ENCODE results near the gene CAMK2G.
"Not testable (repeated sequence)": the region's sequence is repeated elsewhere in the genome, so short reads cannot be mapped to it uniquely, and the experiment has no call there.

The CAMK2G gene

GRCh38 chr10:73874267-73875138, at the start of gene CAMK2G:
CAMK2G (minus strand) TSS chr10:73874555; CDS start chr10:73874461, 94 bp downstream.
- Mint-ChIP-seq H3K27me3 (peaks cover under 1% of the 10 kb centered on the region), H3K4me1 (peaks cover 71% of the 10 kb centered on the region)
- DNase-seq, result peak; percentile 90

DNA sequence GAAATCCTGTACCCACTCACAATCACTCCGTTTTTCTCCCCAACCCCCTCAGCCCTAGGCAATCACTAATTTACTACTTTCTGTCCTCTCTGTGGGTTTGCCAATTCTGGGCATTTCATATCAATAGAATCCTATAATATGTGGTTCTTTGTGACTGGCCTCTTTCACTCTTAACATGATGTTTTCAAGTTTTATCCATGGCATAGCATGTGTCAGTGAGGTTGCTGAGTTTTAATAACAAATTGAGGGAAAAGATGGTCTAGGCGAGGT, 48.4 kb upstream of the CAMK2G start:
- H3K4me3 Mint-ChIP-seq, result no peak overlapping the region
- peaks cover 35% of the 10 kb centered on the region for H3K4me1 Mint-ChIP-seq
- DNase-seq, result no peak
- CTCF ChIA-PET, result interaction anchor here (0.6 kb wide), 1 partner anchor 36 kb away, joined by 4 read pairs; no protein-coding TSS in a partner anchor
- H3K27ac Mint-ChIP-seq, result no peak overlapping the region
- H3K9me3 Mint-ChIP-seq, result peaks cover 13% of the 10 kb centered on the region
- H3K27me3 Mint-ChIP-seq, result peaks cover 95% of the 10 kb centered on the region
- H3K36me3 Mint-ChIP-seq, result peaks cover 11% of the 10 kb centered on the region

More at GRCh38 chr10:73874267-73875138, at the start of gene CAMK2G:
- H3K36me3 Mint-ChIP-seq, result peaks cover 31% of the 10 kb centered on the region
- peak within 1 kb of the TSS; percentile 88 for H3K27ac Mint-ChIP-seq
- CTCF ChIA-PET, result interaction anchor here (0.8 to 18.8 kb wide), 5 partner anchors 9 to 64 kb away, joined by 3 to 511 read pairs (median 7); no protein-coding TSS in a partner anchor
- peak within 1 kb of the TSS; percentile 79 for H3K4me3 Mint-ChIP-seq
- H3K9me3 Mint-ChIP-seq, result no peaks in the 10 kb centered on the region

DNA sequence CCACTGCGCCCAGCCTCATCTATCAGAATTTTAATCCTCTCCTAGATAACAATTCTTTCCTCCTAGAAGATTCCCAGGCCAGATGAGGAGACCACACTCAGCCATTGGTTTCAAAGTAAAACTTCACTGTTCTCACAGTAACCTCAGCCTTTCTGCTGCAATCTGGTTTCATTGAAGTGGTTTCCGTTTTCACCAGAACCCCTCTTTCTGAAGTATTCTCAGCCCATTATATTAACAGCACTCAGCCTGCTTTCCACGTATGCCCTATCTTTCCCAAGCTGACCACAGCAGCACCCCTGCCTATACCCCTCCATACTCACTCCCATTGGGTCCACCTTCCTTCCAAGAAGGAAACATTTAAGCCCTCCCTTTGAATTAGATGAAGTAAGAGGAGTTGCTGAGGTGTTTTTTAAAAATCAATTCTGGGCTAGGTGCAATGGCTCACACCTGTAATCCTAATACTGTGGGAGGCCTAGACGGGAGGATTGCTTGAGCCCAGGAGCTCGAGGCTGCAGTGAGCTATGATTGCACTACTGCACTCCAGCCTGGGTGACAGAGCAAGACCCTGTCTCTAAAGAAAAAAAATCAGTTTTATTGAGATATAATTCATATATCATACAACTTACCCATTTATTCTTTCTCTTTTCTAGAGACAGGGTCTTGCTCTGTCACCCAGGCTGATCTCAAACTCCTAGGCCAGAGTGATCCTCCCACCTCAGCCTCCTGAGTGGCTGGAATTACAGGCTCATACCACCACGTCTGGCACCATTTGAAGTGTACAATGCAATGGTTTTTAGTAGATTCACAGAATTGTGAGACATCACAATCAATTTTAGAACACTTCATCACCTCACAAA, 47.9 kb upstream of the CAMK2G start:
- H3K27me3 Mint-ChIP-seq, result peaks cover 93% of the 10 kb centered on the region
- CTCF ChIA-PET, result interaction anchor here (0.6 kb wide), 1 partner anchor 36 kb away, joined by 4 read pairs; no protein-coding TSS in a partner anchor
- peak overlapping the region; percentile 72 for H3K27ac Mint-ChIP-seq
- H3K4me3 Mint-ChIP-seq, result peak overlapping the region; percentile 3
- peaks cover 14% of the 10 kb centered on the region for H3K9me3 Mint-ChIP-seq
- DNase-seq, result peak; percentile 54
- H3K4me1 Mint-ChIP-seq, result peaks cover 35% of the 10 kb centered on the region
- peaks cover 13% of the 10 kb centered on the region for H3K36me3 Mint-ChIP-seq

DNA sequence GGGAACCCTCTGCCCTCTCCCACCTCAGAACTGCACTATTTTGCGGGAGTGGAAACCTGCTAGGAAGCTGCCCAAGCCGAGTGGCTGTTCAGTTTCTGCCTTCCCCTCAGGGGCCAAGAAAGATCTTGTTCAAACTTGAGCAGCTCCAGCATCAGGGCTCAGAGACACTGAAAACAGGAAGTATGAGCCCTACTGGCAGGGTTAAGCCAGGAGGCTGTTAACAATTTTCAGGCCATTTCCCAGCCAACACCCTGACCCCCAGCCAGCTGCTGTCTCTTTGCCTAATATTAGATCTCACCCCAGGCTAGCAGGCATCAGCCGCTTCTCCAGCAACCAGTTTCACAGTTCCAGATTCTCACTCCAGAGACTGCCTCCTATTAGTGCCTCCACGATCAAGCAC, 45.7 kb upstream of the CAMK2G start:
- peaks cover 93% of the 10 kb centered on the region for H3K27me3 Mint-ChIP-seq
- H3K27ac Mint-ChIP-seq, result no peak overlapping the region
- peaks cover 14% of the 10 kb centered on the region for H3K9me3 Mint-ChIP-seq
- peaks cover 33% of the 10 kb centered on the region for H3K4me1 Mint-ChIP-seq
- CTCF ChIA-PET, result interaction anchor here (0.7 to 2.5 kb wide), 3 partner anchors 20 to 40 kb away, joined by 3 to 10 read pairs (median 3); no protein-coding TSS in a partner anchor
- no peak for DNase-seq
- no peak overlapping the region for H3K4me3 Mint-ChIP-seq
- peaks cover 13% of the 10 kb centered on the region for H3K36me3 Mint-ChIP-seq

DNA sequence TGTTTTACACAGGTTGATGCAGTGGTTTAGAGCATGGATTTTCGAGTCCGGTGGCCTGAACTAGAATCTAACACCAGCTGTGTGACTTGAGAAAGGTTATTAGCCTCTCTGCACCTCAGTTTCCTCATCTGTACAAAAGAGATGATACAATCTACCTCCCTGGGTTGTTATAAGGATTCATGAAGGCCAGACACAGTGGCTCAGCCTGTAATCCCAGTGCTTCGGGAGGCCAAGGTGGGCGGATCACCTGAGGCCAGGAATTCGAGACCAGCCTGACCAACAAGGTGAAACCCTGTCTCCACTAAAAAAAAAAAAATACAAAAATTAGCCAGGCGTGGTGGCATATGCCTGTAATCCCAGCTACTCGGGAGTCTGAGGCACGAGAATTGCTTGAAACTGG, 45.1 kb upstream of the CAMK2G start:
- not testable (repeated sequence) for H3K27ac Mint-ChIP-seq, H3K4me3 Mint-ChIP-seq, DNase-seq
- peaks cover 10% of the 10 kb centered on the region for H3K36me3 Mint-ChIP-seq
- peaks cover 14% of the 10 kb centered on the region for H3K9me3 Mint-ChIP-seq
- peaks cover 93% of the 10 kb centered on the region for H3K27me3 Mint-ChIP-seq
- CTCF ChIA-PET, result interaction anchor here (0.7 to 2.5 kb wide), 3 partner anchors 21 to 40 kb away, joined by 3 to 10 read pairs (median 3); no protein-coding TSS in a partner anchor
- H3K4me1 Mint-ChIP-seq, result peaks cover 33% of the 10 kb centered on the region

DNA sequence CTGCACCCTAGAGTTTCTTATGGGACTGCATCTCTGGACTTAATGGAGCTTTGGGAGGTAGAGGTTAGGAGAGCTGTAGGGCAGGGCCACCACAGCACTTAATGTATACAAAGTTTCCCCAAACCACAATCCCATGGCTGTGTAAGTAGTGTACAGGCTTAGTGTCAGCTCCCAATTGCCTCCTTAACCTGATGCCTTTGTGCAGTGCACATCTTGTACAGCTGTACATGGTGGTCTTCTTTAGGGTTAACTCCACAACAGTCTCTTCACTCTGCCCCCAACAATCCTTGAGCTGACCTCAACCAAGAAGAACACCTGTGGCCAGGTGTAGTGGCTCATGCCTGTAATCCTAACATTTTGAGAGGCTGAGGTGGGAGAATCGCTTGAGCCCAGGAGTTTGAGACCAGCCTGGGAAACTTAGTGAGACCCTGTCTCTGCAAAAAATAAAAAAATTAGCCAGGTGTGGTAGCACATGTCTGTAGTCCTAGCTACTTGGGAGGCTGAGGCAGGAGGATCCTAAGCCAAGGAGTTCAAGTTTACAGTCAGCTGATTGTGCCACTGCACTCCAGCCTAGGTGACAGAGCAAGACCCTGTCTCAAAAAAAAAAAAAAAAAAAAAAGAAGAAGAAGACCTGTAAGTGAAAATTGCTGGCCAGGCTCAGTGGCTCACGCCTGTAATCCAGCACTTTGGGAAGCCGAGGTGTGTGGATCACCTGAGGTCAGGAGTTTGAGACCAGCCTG, 43.4 kb upstream of the CAMK2G start:
- Mint-ChIP-seq H3K4me3 (no peak overlapping the region), H3K27me3 (peaks cover 93% of the 10 kb centered on the region), H3K36me3 (peaks cover 9% of the 10 kb centered on the region), H3K4me1 (peaks cover 28% of the 10 kb centered on the region), H3K9me3 (peaks cover 14% of the 10 kb centered on the region), H3K27ac (peak overlapping the region; percentile 9)
- CTCF ChIA-PET, result interaction anchor here (1.6 kb wide), 1 partner anchor 23 kb away, joined by 8 read pairs; no protein-coding TSS in a partner anchor
- no peak for DNase-seq

GRCh38 chr10:73916761-73917470, 42.6 kb upstream of the CAMK2G start:
- peaks cover 14% of the 10 kb centered on the region for H3K9me3 Mint-ChIP-seq
- H3K36me3 Mint-ChIP-seq, result peaks cover 9% of the 10 kb centered on the region
- no peak overlapping the region for H3K27ac Mint-ChIP-seq
- DNase-seq, result no peak
- CTCF ChIA-PET, result interaction anchor here (1.6 kb wide), 1 partner anchor 24 kb away, joined by 8 read pairs; no protein-coding TSS in a partner anchor
- H3K4me1 Mint-ChIP-seq, result peaks cover 22% of the 10 kb centered on the region
- H3K27me3 Mint-ChIP-seq, result peaks cover 93% of the 10 kb centered on the region
- H3K4me3 Mint-ChIP-seq, result no peak overlapping the region

DNA sequence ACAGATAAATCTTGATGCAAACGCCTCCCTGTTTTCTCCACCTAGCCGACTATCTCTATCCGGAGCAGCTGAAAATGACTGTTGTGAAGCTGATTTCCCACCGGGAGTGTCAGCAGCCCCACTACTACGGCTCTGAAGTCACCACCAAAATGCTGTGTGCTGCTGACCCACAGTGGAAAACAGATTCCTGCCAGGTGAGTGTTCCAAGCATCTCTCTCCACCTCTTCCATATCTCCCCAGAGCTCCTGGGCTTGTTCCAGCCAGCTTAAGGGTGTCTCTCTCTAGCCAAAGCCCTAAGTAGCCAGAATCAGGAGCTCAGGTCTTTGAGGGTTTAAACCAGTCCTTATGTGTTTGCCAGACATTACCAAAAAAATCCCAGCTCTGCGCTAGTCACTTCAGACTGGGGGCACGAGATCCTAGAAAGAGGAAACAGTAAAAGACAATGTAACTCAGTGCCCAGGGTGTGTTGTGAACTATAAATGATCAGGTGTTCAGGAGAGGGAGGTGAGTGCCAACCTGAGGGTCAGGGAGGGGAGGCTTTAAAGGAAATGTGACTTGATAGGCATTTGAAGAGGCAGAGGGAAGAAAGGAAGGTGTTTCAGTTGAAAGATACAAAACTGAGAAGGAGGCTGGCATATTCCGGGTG, 41.0 kb upstream of the CAMK2G start:
- Mint-ChIP-seq H3K27ac (no peak overlapping the region), H3K9me3 (peaks cover 14% of the 10 kb centered on the region), H3K4me3 (no peak overlapping the region), H3K36me3 (peaks cover 9% of the 10 kb centered on the region), H3K27me3 (peaks cover 94% of the 10 kb centered on the region), H3K4me1 (peaks cover 20% of the 10 kb centered on the region)
- DNase-seq, result no peak
- CTCF ChIA-PET, result interaction anchor here (0.7 to 1.2 kb wide), 3 partner anchors 21 to 187 kb away, joined by 3 read pairs; no protein-coding TSS in a partner anchor

- H3K9me3 Mint-ChIP-seq, result peaks cover 8% of the 10 kb centered on the region
- H3K27ac Mint-ChIP-seq, result no peak overlapping the region
- CTCF ChIA-PET, result interaction anchor here (1.1 kb wide), 1 partner anchor 28 kb away, joined by 5 read pairs; no protein-coding TSS in a partner anchor
- H3K27me3 Mint-ChIP-seq, result peaks cover 94% of the 10 kb centered on the region
- DNase-seq, result no peak
- H3K4me3 Mint-ChIP-seq, result no peak overlapping the region
- peaks cover 5% of the 10 kb centered on the region for H3K36me3 Mint-ChIP-seq
- H3K4me1 Mint-ChIP-seq, result peaks cover 27% of the 10 kb centered on the region
These were observed 39.7 kb upstream of the CAMK2G start for GRCh38 chr10:73914036-73914435.

DNA sequence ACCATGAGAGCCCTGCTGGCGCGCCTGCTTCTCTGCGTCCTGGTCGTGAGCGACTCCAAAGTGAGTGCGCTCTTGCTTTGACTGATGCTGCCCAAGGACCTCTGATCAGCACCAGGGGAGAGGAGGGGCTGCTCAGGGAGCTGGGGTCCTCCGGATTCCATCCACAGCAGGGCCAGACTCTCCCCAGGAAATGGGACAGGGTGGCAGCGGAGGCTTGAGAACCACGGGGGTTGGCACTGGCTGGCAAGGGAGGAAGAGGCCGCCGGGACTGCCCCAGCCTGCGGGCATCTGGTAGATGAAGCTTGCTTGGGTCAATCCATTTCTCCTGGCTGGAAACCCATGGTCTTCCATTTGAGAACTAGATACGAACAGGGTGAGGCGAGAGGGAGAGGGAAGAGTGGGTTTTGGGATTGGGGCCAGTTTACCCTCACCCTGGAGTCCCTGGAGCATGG, 37.2 kb upstream of the CAMK2G start:
- Mint-ChIP-seq H3K36me3 (no peaks in the 10 kb centered on the region), H3K27ac (no peak overlapping the region), H3K9me3 (no peaks in the 10 kb centered on the region), H3K27me3 (peaks cover 96% of the 10 kb centered on the region), H3K4me3 (peak overlapping the region; percentile 86), H3K4me1 (peaks cover 46% of the 10 kb centered on the region)
- DNase-seq, result no peak
- CTCF ChIA-PET, result interaction anchor here (0.8 to 1.7 kb wide), 4 partner anchors 9 to 28 kb away, joined by 3 to 7 read pairs (median 4); no protein-coding TSS in a partner anchor

- peak; percentile 67 for DNase-seq
- Mint-ChIP-seq H3K27me3 (peaks cover 95% of the 10 kb centered on the region), H3K36me3 (no peaks in the 10 kb centered on the region), H3K9me3 (no peaks in the 10 kb centered on the region), H3K27ac (no peak within 1 kb of the TSS), H3K4me3 (peak within 1 kb of the TSS; percentile 86), H3K4me1 (peaks cover 46% of the 10 kb centered on the region)
- CTCF ChIA-PET, result interaction anchor here (0.7 to 1.7 kb wide), 5 partner anchors 9 to 29 kb away, joined by 3 to 7 read pairs (median 3); no protein-coding TSS in a partner anchor
These were observed 36.6 kb upstream of the CAMK2G start, which contains the start of gene PLAU for GRCh38 chr10:73910764-73911552. PLAU (plus strand) TSS chr10:73911132; CDS start chr10:73911556, 424 bp downstream.

- H3K27ac Mint-ChIP-seq, result no peak overlapping the region
- DNase-seq, result no peak
- peaks cover 46% of the 10 kb centered on the region for H3K4me1 Mint-ChIP-seq
- H3K27me3 Mint-ChIP-seq, result peaks cover 93% of the 10 kb centered on the region
- H3K4me3 Mint-ChIP-seq, result peak overlapping the region; percentile 65
- CTCF ChIA-PET, result interaction anchor here (0.7 to 1.3 kb wide), 3 partner anchors 8 to 24 kb away, joined by 3 to 5 read pairs (median 3); no protein-coding TSS in a partner anchor
- H3K9me3 Mint-ChIP-seq, result no peaks in the 10 kb centered on the region
- H3K36me3 Mint-ChIP-seq, result no peaks in the 10 kb centered on the region
These were observed 36.0 kb upstream of the CAMK2G start for GRCh38 chr10:73910401-73910763.
